Neural cell (in vitro differentiated cells): ENCODE measurements around the gene ZNF17. TPM values are rescaled to one million over a fixed set of nuclear protein-coding genes. Genes with fewer than 3 reads are reported as not detected.

Experiments used
- H2AFZ ChIP-seq: fragments of 200-600, 300-800 bp; sonication (generic), shearing (Covaris generic); 2 replicates; pipeline ENCODE4 v1.6.0; 2014; ENCODE audit warnings: low read depth, mild to moderate bottlenecking, antibody characterized with exemption, low read length, moderate library complexity
- H3F3A ChIP-seq: fragments of 200-600 bp; shearing (Covaris generic); 2 replicates; pipeline ENCODE4 v1.6.1; 2016; ENCODE audit warnings: mild to moderate bottlenecking, moderate library complexity, mixed read lengths, antibody characterized with exemption, low read length; ENCODE audit not compliant: insufficient read depth, poor library complexity, severe bottlenecking
- H3K27ac ChIP-seq: fragments of 200-600, 300-800 bp; sonication (generic), shearing (Covaris generic); 2 replicates; pipeline ENCODE4 v1.5.1; 2014; ENCODE audit warnings: mild to moderate bottlenecking, low read length, moderate library complexity
- H3K27me3 ChIP-seq: fragments of 300-800, 200-600 bp; sonication (generic), shearing (Covaris generic); 2 replicates; pipeline ENCODE4 v1.6.0; 2014; ENCODE audit warnings: mild to moderate bottlenecking, low read depth, low read length, moderate library complexity; ENCODE audit not compliant: insufficient read depth
- H3K36me3 ChIP-seq: fragments of 300-800, 200-600 bp; sonication (generic), shearing (Covaris generic); 2 replicates; pipeline ENCODE4 v1.5.1; 2014; ENCODE audit warnings: mild to moderate bottlenecking, antibody characterized with exemption, low read length, moderate library complexity; ENCODE audit not compliant: insufficient read depth
- H3K4me2 ChIP-seq: fragments of 300-800, 200-600 bp; sonication (generic), shearing (Covaris generic); 2 replicates; pipeline ENCODE4 v1.6.0; 2014; ENCODE audit warnings: mild to moderate bottlenecking, low read length
- H3K4me3 ChIP-seq: fragments of 300-800, 200-600 bp; sonication (generic), shearing (Covaris generic); 2 replicates; pipeline ENCODE4 v1.5.1; 2014; ENCODE audit warnings: mild to moderate bottlenecking, low read length, moderate library complexity
- H3K79me2 ChIP-seq: fragments of 200-600 bp; shearing (Covaris generic); replicated peaks from 2 replicates; pipeline ENCODE4 v1.6.0; 2014; ENCODE audit warnings: mild to moderate bottlenecking, low read length, moderate library complexity; ENCODE audit not compliant: insufficient read depth
- H3K9ac ChIP-seq: fragments of 300-800, 200-600 bp; sonication (generic), shearing (Covaris generic); 2 replicates; pipeline ENCODE4 v1.6.1; 2016; ENCODE audit warnings: mild to moderate bottlenecking, low read length, mixed read lengths
- H3K9me2 ChIP-seq: fragments of 200-600 bp; shearing (Covaris generic); 2 replicates; pipeline ENCODE4 v1.6.1; 2016; ENCODE audit warnings: mild to moderate bottlenecking, low read length, mixed read lengths; ENCODE audit not compliant: insufficient read depth
- H3K9me3 ChIP-seq: fragments of 200-600, 300-800 bp; sonication (generic), shearing (Covaris generic); 2 replicates; pipeline ENCODE4 v1.6.1; 2016; ENCODE audit warnings: mild to moderate bottlenecking, mixed run types, low read length, moderate library complexity, mixed read lengths
- H4K20me1 ChIP-seq: fragments of 200-600 bp; shearing (Covaris generic); 2 replicates; pipeline ENCODE4 v1.6.1; 2016; ENCODE audit warnings: mild to moderate bottlenecking, mixed run types; ENCODE audit not compliant: insufficient read depth
- EP300 ChIP-seq: fragments of 450-650 bp; conservative IDR thresholded peaks from 2 replicates; pipeline ENCODE4 v1.6.1; 2014; ENCODE audit warnings: antibody characterized with exemption, mild to moderate bottlenecking, moderate library complexity; ENCODE audit not compliant: poor library complexity, severe bottlenecking
- EZH2 ChIP-seq: fragments of 200-600, 300-800 bp; shearing (Covaris generic), sonication (generic); IDR thresholded peaks from 2 replicates; pipeline ENCODE4 v1.6.1; 2014; ENCODE audit warnings: antibody characterized with exemption, low read length, borderline replicate concordance, mild to moderate bottlenecking; ENCODE audit not compliant: insufficient read depth, poor library complexity, severe bottlenecking
- MXI1 ChIP-seq: fragments of 450-650 bp; conservative IDR thresholded peaks from 2 replicates; pipeline ENCODE4 v1.6.1; 2014; ENCODE audit warnings: antibody characterized with exemption, mild to moderate bottlenecking; ENCODE audit not compliant: poor library complexity, severe bottlenecking
- POLR2AphosphoS5 ChIP-seq: IDR thresholded peaks from 2 replicates; pipeline ENCODE4 v1.6.1; 2012
- RAD21 ChIP-seq: fragments of 450-650 bp; conservative IDR thresholded peaks from 2 replicates; pipeline ENCODE4 v1.6.1; 2014; ENCODE audit warnings: antibody characterized with exemption, mild to moderate bottlenecking, moderate library complexity
- REST ChIP-seq: IDR thresholded peaks from 2 replicates; pipeline ENCODE4 v1.6.1; 2012; ENCODE audit warnings: borderline replicate concordance
- polyA plus RNA-seq: library from polyadenylated mRNA; depleted of rRNA; stranded (reverse); fragments of >200 nt; gene quantifications from 2 replicates; pipeline ENCODE4 v1.2.3, GENCODE V29; 2014

ZNF17 gene
- polyA plus RNA-seq, 1 donor from 2014 or later, result 26.3 TPM

DNA sequence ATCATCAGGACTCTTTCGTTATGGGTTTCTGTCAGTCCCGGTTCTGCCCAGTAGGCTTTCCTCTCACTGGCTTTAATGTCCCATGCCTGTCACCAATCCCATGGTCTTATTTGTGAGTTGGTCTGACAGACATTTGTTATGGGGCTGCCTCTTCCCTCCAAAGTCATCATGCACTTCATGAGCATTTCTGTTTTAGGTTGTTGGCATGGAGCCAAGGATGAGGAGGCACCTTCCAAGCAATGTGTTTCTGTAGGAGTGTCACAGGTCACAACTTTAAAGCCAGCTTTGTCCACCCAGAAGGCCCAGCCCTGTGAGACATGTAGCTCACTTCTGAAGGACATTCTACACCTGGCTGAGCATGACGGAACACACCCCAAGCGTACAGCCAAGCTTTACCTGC is 8.5 kb downstream of the ZNF17 start:
- TF ChIP-seq MXI1 (no peak), RAD21 (no peak), REST (no peak), POLR2AphosphoS5 (no peak), EZH2 (no peak), EP300 (no peak)
- Histone ChIP-seq H2AFZ (no peak overlapping the region), H3K27me3 (no peaks in the 10 kb centered on the region), H3F3A (no peaks in the 10 kb centered on the region), H3K4me2 (no peak overlapping the region), H3K79me2 (peaks cover 6% of the 10 kb centered on the region), H3K27ac (no peak overlapping the region), H3K9ac (no peak overlapping the region), H4K20me1 (no peaks in the 10 kb centered on the region), H3K36me3 (peaks cover 7% of the 10 kb centered on the region), H3K4me3 (no peak overlapping the region), H3K9me2 (no peaks in the 10 kb centered on the region), H3K9me3 (no peaks in the 10 kb centered on the region)

GRCh38 chr19:57421037-57421436 is 10.1 kb downstream of the ZNF17 start:
- Histone ChIP-seq H3K4me2 (no peak overlapping the region), H3K9me2 (no peaks in the 10 kb centered on the region), H3K79me2 (no peaks in the 10 kb centered on the region), H3K27me3 (no peaks in the 10 kb centered on the region), H3K36me3 (peaks cover 7% of the 10 kb centered on the region), H3K9me3 (no peaks in the 10 kb centered on the region), H3K9ac (no peak overlapping the region), H3F3A (no peaks in the 10 kb centered on the region), H4K20me1 (no peaks in the 10 kb centered on the region), H3K27ac (no peak overlapping the region), H2AFZ (no peak overlapping the region), H3K4me3 (no peak overlapping the region)
- TF ChIP-seq EP300 (no peak), REST (no peak)
